HCT116 (cell line): Measurements from ENCODE around the gene ENOX1. TPM values are rescaled to one million over a fixed set of nuclear protein-coding genes. Genes with fewer than 3 reads are reported as not detected.

Experiments
- ATAC-seq: fragments of 200-7000 bp; cut with Tn5 transposase; 2 replicates; pipeline ENCODE4 v1.9.1; 2020; ENCODE audit warnings: mild to moderate bottlenecking, moderate library complexity
- BruUV-seq: library from RNA; stranded (reverse); fragments of 400-500 nt; replicated peaks from 2 replicates; lab custom pipeline; 2021; lab: Mats Ljungman, UMichigan
- CTCF ChIA-PET: fragments of 300-600 bp; sonication (Branson Sonifier 250); formaldehyde crosslinking; loops from one replicate; lab custom pipeline; 2021; ENCODE audit warnings: antibody characterized with exemption; lab: Charles Lee
- POLR2A ChIA-PET: fragments of 300-600, 350-600 bp; sonication (Branson Sonifier 250); formaldehyde crosslinking; loops from one replicate; lab custom pipeline; 2021; ENCODE audit warnings: antibody characterized with exemption; lab: Charles Lee
- RAD21 ChIA-PET, 2 experiments: fragments of 300-600 bp; sonication (Branson Sonifier 250); formaldehyde crosslinking; loops; one replicate each; lab custom pipeline; 2023; ENCODE audit warnings: low total read pairs in 2 of 2; ENCODE audit not compliant: uncharacterized antibody in 2 of 2, unreplicated experiment in 2 of 2, low non-redundant PET in 1 of 2; lab: Charles Lee
- DNase-seq: peaks from one replicate; pipeline ENCODE4 v3.0.0-alpha.2; 2010; ENCODE audit warnings: low read depth, low spot score
- H2AFZ ChIP-seq: fragments of 200-600 bp; shearing (Covaris generic), sonication (generic); 2 replicates; pipeline ENCODE4 v1.6.1; 2017; ENCODE audit warnings: low read depth, mixed run types, mixed read lengths, antibody characterized with exemption, low read length; ENCODE audit not compliant: poor library complexity, severe bottlenecking
- H3K27ac ChIP-seq: 2 replicates; pipeline ENCODE4 v1.5.1; 2012; ENCODE audit warnings: low read depth, low read length
- H3K27me3 ChIP-seq: fragments of 200-600 bp; sonication (generic); 2 replicates; pipeline ENCODE4 v1.6.1; 2016; ENCODE audit warnings: mixed run types, low read length, mixed read lengths; ENCODE audit not compliant: insufficient read depth
- H3K36me3 ChIP-seq, 2 experiments: fragments of 200-500 bp in 1 of 2; fragments of 200-600 bp in 1 of 2; sonication (Bioruptor generic) in 1 of 2; sonication (generic) in 1 of 2; 2 replicates each; pipeline versions ENCODE4 v1.5.1 to v1.6.1; 2014 to 2016; ENCODE audit warnings: low read length in 2 of 2, inconsistent platforms in 1 of 2, mixed read lengths in 1 of 2, mixed run types in 1 of 2; ENCODE audit not compliant: insufficient read depth in 2 of 2, control insufficient read depth in 1 of 2
- H3K4me1 ChIP-seq, 2 experiments: fragments of 200-600 bp in 1 of 2; sonication (generic) in 1 of 2; 2 replicates each; pipeline versions ENCODE4 v1.5.1 to v1.6.1; 2012 to 2017; ENCODE audit warnings: low read length in 2 of 2, inconsistent platforms in 1 of 2, mild to moderate bottlenecking in 1 of 2, mixed read lengths in 1 of 2, mixed run types in 1 of 2, moderate library complexity in 1 of 2; ENCODE audit not compliant: insufficient read depth in 2 of 2, control insufficient read depth in 1 of 2
- H3K4me2 ChIP-seq: fragments of 200-600 bp; sonication (generic); 2 replicates; pipeline ENCODE4 v1.6.1; 2017; ENCODE audit warnings: mixed run types, low read length, mixed read lengths
- H3K4me3 ChIP-seq, 2 experiments: fragments of 200-600 bp in 1 of 2; sonication (generic) in 1 of 2; replicated peaks in 1 of 2; 2 replicates each; pipeline ENCODE4 v1.5.1; 2011 to 2016; ENCODE audit warnings: low read length in 2 of 2, control low read depth in 1 of 2, low read depth in 1 of 2, mild to moderate bottlenecking in 1 of 2, mixed read lengths in 1 of 2, mixed run types in 1 of 2
- H3K79me2 ChIP-seq: fragments of 200-600 bp; sonication (generic); 2 replicates; pipeline ENCODE4 v1.6.1; 2017; ENCODE audit warnings: mild to moderate bottlenecking, mixed run types, low read length, moderate library complexity, mixed read lengths; ENCODE audit not compliant: insufficient read depth
- H3K9ac ChIP-seq: fragments of 200-600 bp; sonication (generic); 2 replicates; pipeline ENCODE4 v1.6.1; 2016; ENCODE audit warnings: low read length, mixed read lengths
- H3K9me2 ChIP-seq: fragments of 200-600 bp; sonication (generic), shearing (Covaris generic); 2 replicates; pipeline ENCODE4 v1.6.1; 2017; ENCODE audit warnings: mixed run types, mild to moderate bottlenecking, moderate library complexity; ENCODE audit not compliant: insufficient read depth
- H3K9me3 ChIP-seq, 2 experiments: fragments of 200-500 bp in 1 of 2; fragments of 200-600 bp in 1 of 2; sonication (Bioruptor generic) in 1 of 2; sonication (generic) in 1 of 2; 2 replicates each; pipeline ENCODE4 v1.6.1; 2014 to 2017; ENCODE audit warnings: low read length in 2 of 2, mixed read lengths in 2 of 2, inconsistent platforms in 1 of 2, low read depth in 1 of 2, mild to moderate bottlenecking in 1 of 2, mixed run types in 1 of 2, moderate library complexity in 1 of 2; ENCODE audit not compliant: control insufficient read depth in 1 of 2, insufficient read depth in 1 of 2
- H4K20me1 ChIP-seq: fragments of 200-600 bp; sonication (generic), shearing (Covaris generic); 2 replicates; pipeline ENCODE4 v1.6.1; 2017; ENCODE audit warnings: mixed run types, mild to moderate bottlenecking, moderate library complexity; ENCODE audit not compliant: insufficient read depth
- ATF3 ChIP-seq: IDR thresholded peaks from 2 replicates; pipeline ENCODE4 v1.6.1; 2012
- CTCF ChIP-seq, 3 experiments: fragments of 200-600 bp in 1 of 3; sonication (generic) in 1 of 3; IDR thresholded peaks in 2 of 3; conservative IDR thresholded peaks in 1 of 3; 2 replicates each; pipeline ENCODE4 v1.5.1; 2012 to 2017; ENCODE audit warnings: low read depth in 2 of 3, low read length in 2 of 3, antibody characterized with exemption in 1 of 3, borderline replicate concordance in 1 of 3, control low read depth in 1 of 3, mild to moderate bottlenecking in 1 of 3, mixed read lengths in 1 of 3, mixed run types in 1 of 3, moderate library complexity in 1 of 3; ENCODE audit not compliant: insufficient read depth in 1 of 3
- ELF1 ChIP-seq: IDR thresholded peaks from 2 replicates; pipeline ENCODE4 v1.6.1; 2012; ENCODE audit warnings: low read depth, borderline replicate concordance
- EZH2 ChIP-seq: fragments of 200-600 bp; sonication (generic); IDR thresholded peaks from 2 replicates; pipeline ENCODE4 v1.6.1; 2017; ENCODE audit warnings: antibody characterized with exemption, mixed run types
- EZH2phosphoT487 ChIP-seq: fragments of 200-600 bp; IDR thresholded peaks from 2 replicates; pipeline ENCODE4 v1.6.1; 2018; ENCODE audit warnings: antibody characterized with exemption, borderline replicate concordance
- JUND ChIP-seq: IDR thresholded peaks from 2 replicates; pipeline ENCODE4 v1.6.1; 2012
- POLR2A ChIP-seq: IDR thresholded peaks from 2 replicates; pipeline ENCODE4 v1.7.0; 2011; ENCODE audit warnings: borderline replicate concordance; ENCODE audit not compliant: insufficient read depth, insufficient read length; ENCODE audit errors: extremely low read depth
- RAD21 ChIP-seq: IDR thresholded peaks from 2 replicates; pipeline ENCODE4 v1.6.1; 2012; ENCODE audit warnings: low read depth, mild to moderate bottlenecking
- SP1 ChIP-seq: IDR thresholded peaks from 2 replicates; pipeline ENCODE4 v1.6.1; 2012; ENCODE audit warnings: low read depth
- intact Hi-C: fragments of 100-400 bp; cut with micrococcal nuclease; formaldehyde crosslinking; loops from 2 replicates; pipeline ENCODE4 v1.10.0; 2022
- total RNA-seq: library from RNA; stranded (reverse); gene quantifications from one replicate; pipeline ENCODE4 v1.2.1, GENCODE V29; 2021; ENCODE audit not compliant: unreplicated experiment

The ENOX1 gene
- total RNA-seq, 1 experiment from 2014 or later: 4.5 TPM

- Histone ChIP-seq H3K4me2 (no peak overlapping the region), H2AFZ (no peak overlapping the region), H3K27me3 (peaks cover 4% of the 10 kb centered on the region; the same call in 1 of the 2 replicates), H3K9me3 (no peaks in the 10 kb centered on the region), H3K4me3 (no peak overlapping the region), H3K4me1 (peaks cover 7 to 11% of the 10 kb centered on the region in 2 experiments), H4K20me1 (no peaks in the 10 kb centered on the region), H3K36me3 (no peaks in the 10 kb centered on the region), H3K9ac (no peak overlapping the region), H3K79me2 (no peaks in the 10 kb centered on the region), H3K9me2 (no peaks in the 10 kb centered on the region), H3K27ac (no peak overlapping the region)
- CTCF ChIA-PET: no interaction called here
- RAD21 ChIA-PET: no interaction called here
- POLR2A ChIA-PET: no interaction called here
- intact Hi-C loops: no loop called here
- no TSS peak for BruUV-seq
- ATAC-seq: no peak
- TF ChIP-seq RAD21 (no peak), SP1 (no peak), POLR2A (no peak), ATF3 (no peak), EZH2 (no peak), ELF1 (no peak)
- no peak for DNase-seq
These were observed 396.2 kb downstream of the ENOX1 start for GRCh38 chr13:43390619-43391018.

GRCh38 chr13:43389983-43390382 lies 396.8 kb downstream of the ENOX1 start:
- CTCF ChIA-PET: no interaction called here
- BruUV-seq: no TSS peak
- Histone ChIP-seq H3K27me3 (peaks cover 4% of the 10 kb centered on the region; the same call in 1 of the 2 replicates), H3K79me2 (no peaks in the 10 kb centered on the region), H3K4me3 (no peak overlapping the region), H3K36me3 (no peaks in the 10 kb centered on the region)
- RAD21 ChIA-PET: no interaction called here
- TF ChIP-seq JUND (no peak), CTCF (IDR thresholded peaks at IDR 0.05 in 2 of 3, conservative IDR thresholded peaks at IDR 0.05 in 1 of 3; ENCODE audit: borderline replicate concordance in 1 of 3, insufficient read depth in 1 of 3, low read depth in 2 of 3, low read length in 2 of 3) (no peak), EZH2phosphoT487 (no peak)
- TF ChIP-seq, all 23 proteins: peak for 0
- POLR2A ChIA-PET: no interaction called here
- Histone ChIP-seq H3K9me3 (no peaks in the 10 kb centered on the region), H3K4me2 (no peak overlapping the region), H3K4me1 (peaks cover 7 to 11% of the 10 kb centered on the region in 2 experiments), H4K20me1 (no peaks in the 10 kb centered on the region), H3K27ac (no peak overlapping the region), H3K9ac (no peak overlapping the region), H3K9me2 (no peaks in the 10 kb centered on the region), H2AFZ (no peak overlapping the region)
- intact Hi-C loops: no loop called here
- DNase-seq (no peak), ATAC-seq (no peak)
